Endothelial cell of umbilical vein (primary cell): Measurements from ENCODE around the gene RAB3D. TPM values are rescaled to one million over a fixed set of nuclear protein-coding genes. Genes with fewer than 3 reads are reported as not detected.

Experiments
- BruUV-seq: library from RNA; stranded (reverse); fragments of 400-500 nt; replicated peaks from 2 replicates; lab custom pipeline; 2021; lab: Mats Ljungman, UMichigan
- CTCF ChIA-PET: fragments of 300-600, 350-600 bp; sonication (Branson Sonifier 250); formaldehyde crosslinking; loops from one replicate; lab custom pipeline; 2021; ENCODE audit warnings: antibody characterized with exemption, inconsistent platforms; lab: Charles Lee
- POLR2A ChIA-PET: fragments of 300-600, 350-600 bp; sonication (Branson Sonifier 250); formaldehyde crosslinking; loops from one replicate; lab custom pipeline; 2021; ENCODE audit warnings: antibody characterized with exemption, inconsistent platforms; lab: Charles Lee
- DNase-seq: peaks from one replicate; pipeline ENCODE4 v3.0.0-alpha.2; 2011; ENCODE audit warnings: low read depth, low spot score
- FAIRE-seq: peaks from 2 replicates; lab custom pipeline; 2011; peaks lifted over from hg19 to GRCh38; lab: Jason Lieb, UNC
- H2AFZ ChIP-seq: 2 replicates; pipeline ENCODE4 v1.6.0; 2012; ENCODE audit warnings: low read depth, low read length, control low read depth, inconsistent platforms
- H3K27ac ChIP-seq: 2 replicates; pipeline ENCODE4 v1.5.1; 2011; ENCODE audit warnings: low read depth, mild to moderate bottlenecking, control low read depth, low read length, moderate library complexity; ENCODE audit not compliant: insufficient read depth
- H3K27me3 ChIP-seq, 2 experiments: 2 replicates each; pipeline versions ENCODE4 v1.6.0 to v1.6.1; 2011; ENCODE audit warnings: low read length in 2 of 2, mixed read lengths in 1 of 2; ENCODE audit not compliant: control insufficient read depth in 2 of 2, insufficient read depth in 2 of 2
- H3K36me3 ChIP-seq, 2 experiments: 2 replicates in 1 of 2; 3 replicates in 1 of 2; pipeline ENCODE4 v1.5.1; 2011; ENCODE audit warnings: low read length in 2 of 2, mild to moderate bottlenecking in 1 of 2, moderate library complexity in 1 of 2; ENCODE audit not compliant: control insufficient read depth in 2 of 2, insufficient read depth in 2 of 2; ENCODE audit errors: extremely low read depth in 1 of 2
- H3K4me1 ChIP-seq: 3 replicates; pipeline ENCODE4 v1.5.1; 2011; ENCODE audit warnings: mild to moderate bottlenecking, low read length; ENCODE audit not compliant: control insufficient read depth, insufficient read depth; ENCODE audit errors: extremely low read depth
- H3K4me2 ChIP-seq: 2 replicates; pipeline ENCODE4 v1.6.1; 2011; ENCODE audit warnings: low read length, control low read depth, mixed read lengths; ENCODE audit not compliant: insufficient read depth
- H3K4me3 ChIP-seq, 3 experiments: fragments of 200-600 bp in 1 of 3; sonication (generic), shearing (Covaris generic) in 1 of 3; replicated peaks in 1 of 3; 2 replicates each; pipeline ENCODE4 v1.5.1; 2011 to 2016; ENCODE audit warnings: control low read depth in 3 of 3, low read length in 3 of 3, mild to moderate bottlenecking in 2 of 3, inconsistent platforms in 1 of 3, low read depth in 1 of 3, moderate library complexity in 1 of 3; ENCODE audit not compliant: insufficient read depth in 1 of 3
- H3K79me2 ChIP-seq: 2 replicates; pipeline ENCODE4 v1.6.0; 2012; ENCODE audit warnings: low read length, inconsistent platforms; ENCODE audit not compliant: control insufficient read depth, insufficient read depth
- H3K9ac ChIP-seq: replicated peaks from 2 replicates; pipeline ENCODE3; 2011; ENCODE audit warnings: low read length, control low read depth; ENCODE audit not compliant: insufficient read depth; ENCODE audit errors: extremely low read depth
- H3K9me1 ChIP-seq: replicated peaks from 3 replicates; pipeline ENCODE4 v1.6.0; 2011; ENCODE audit warnings: mild to moderate bottlenecking, low read length; ENCODE audit not compliant: control insufficient read depth, insufficient read depth; ENCODE audit errors: extremely low read depth
- H3K9me3 ChIP-seq: replicated peaks from 2 replicates; pipeline ENCODE4 v1.5.1; 2012; ENCODE audit warnings: low read length, inconsistent platforms; ENCODE audit not compliant: control insufficient read depth, insufficient read depth
- H4K20me1 ChIP-seq: replicated peaks from 2 replicates; pipeline ENCODE3; 2011; ENCODE audit warnings: mild to moderate bottlenecking, low read length; ENCODE audit not compliant: control insufficient read depth, insufficient read depth; ENCODE audit errors: extremely low read depth
- CTCF ChIP-seq, 2 donors: IDR thresholded peaks; 1 replicate in 1 of 2; 2 replicates in 1 of 2; pipeline ENCODE4 v1.5.1; 2011; ENCODE audit warnings: low read length in 2 of 2, mild to moderate bottlenecking in 2 of 2, moderate library complexity in 2 of 2, control low read depth in 1 of 2, inconsistent platforms in 1 of 2, low read depth in 1 of 2; ENCODE audit not compliant: insufficient read depth in 1 of 2; ENCODE audit errors: extremely low read depth in 1 of 2
- EZH2 ChIP-seq: IDR thresholded peaks from 2 replicates; pipeline ENCODE4 v1.6.1; 2012; ENCODE audit warnings: borderline replicate concordance, low read depth, mild to moderate bottlenecking, moderate library complexity, low read length, inconsistent platforms; ENCODE audit not compliant: severe bottlenecking
- FOS ChIP-seq: IDR thresholded peaks from 2 replicates; pipeline ENCODE4 v1.6.1; 2011; ENCODE audit warnings: mild to moderate bottlenecking, low read length, moderate library complexity, borderline replicate concordance; ENCODE audit not compliant: insufficient read depth
- GATA2 ChIP-seq: IDR thresholded peaks from 2 replicates; pipeline ENCODE4 v1.7.0; 2011; ENCODE audit warnings: low read depth, mild to moderate bottlenecking, moderate library complexity, mixed read lengths, low read length; ENCODE audit not compliant: insufficient read length, insufficient read depth
- JUN ChIP-seq: IDR thresholded peaks from 2 replicates; pipeline ENCODE4 v1.6.1; 2011; ENCODE audit warnings: borderline replicate concordance, low read depth; ENCODE audit not compliant: insufficient read length, insufficient read depth
- MAX ChIP-seq: IDR thresholded peaks from 2 replicates; pipeline ENCODE4 v1.6.1; 2011; ENCODE audit not compliant: insufficient read depth, insufficient read length
- MYC ChIP-seq: IDR thresholded peaks from one replicate; pipeline ENCODE4 v1.6.1; 2011; ENCODE audit warnings: mild to moderate bottlenecking, low read depth, low read length
- POLR2A ChIP-seq: IDR thresholded peaks from 2 replicates; pipeline ENCODE4 v1.6.1; 2012; ENCODE audit warnings: low read depth, mild to moderate bottlenecking, control low read depth, low read length
- POLR2AphosphoS5 ChIP-seq: IDR thresholded peaks from 2 replicates; pipeline ENCODE4 v1.6.1; 2012; ENCODE audit warnings: low read depth, mild to moderate bottlenecking, control low read depth, low read length, moderate library complexity; ENCODE audit not compliant: insufficient read depth
- dilution Hi-C: fragments of 300-500 bp; cut with MboI; formaldehyde crosslinking; loops from one replicate; pipeline ENCODE4 v1.15.0; 2019; ENCODE audit warnings: low sequenced_read_pairs; ENCODE audit not compliant: extremely low pct_ligation_motif_present
- intact Hi-C: fragments of 100-400 bp; cut with micrococcal nuclease; formaldehyde crosslinking; loops from one replicate; pipeline ENCODE4 v1.10.0; 2022
- polyA plus RNA-seq, 4 experiments: library from polyadenylated mRNA; depleted of rRNA in 3 of 4; stranded (reverse) in 3 of 4; unstranded in 1 of 4; fragments of >200 nt; gene quantifications; 2 replicates each; pipeline versions ENCODE4 v1.2.1 to v1.2.3, GENCODE V29; 2011 to 2012; ENCODE audit warnings: missing spikeins in 1 of 4
- total RNA-seq: library from RNA; stranded (reverse); gene quantifications from 2 replicates; pipeline ENCODE4 v1.2.3, GENCODE V29; 2021

RAB3D gene
- total and polyA plus RNA-seq, 2 donors (not counting 3 experiments of a cell fraction or from before 2014, with no cell fraction given): 35.4 to 48.2 TPM

- Histone ChIP-seq H3K79me2 (no peaks in the 10 kb centered on the region), H3K4me2 (no peak overlapping the region), H4K20me1 (no peaks in the 10 kb centered on the region), H3K4me1 (no peaks in the 10 kb centered on the region), H3K27me3 (no peaks in the 10 kb centered on the region), H3K27ac (no peak overlapping the region), H3K9ac (no peak overlapping the region), H3K9me1 (no peaks in the 10 kb centered on the region), H3K36me3 (no peaks in the 10 kb centered on the region), H2AFZ (no peak overlapping the region), H3K9me3 (no peaks in the 10 kb centered on the region), H3K4me3 (no peak overlapping the region)
- no peak for TF ChIP-seq POLR2AphosphoS5
- no peak for TF ChIP-seq FOS
- no peak for TF ChIP-seq MYC
- TF ChIP-seq GATA2: no peak
- TF ChIP-seq CTCF (IDR thresholded peaks at IDR 0.05; ENCODE audit: extremely low read depth in 1 of 2, insufficient read depth in 1 of 2, low read depth in 1 of 2, low read length in 2 of 2): no peak
- no peak for TF ChIP-seq JUN
- TF ChIP-seq EZH2: no peak
- no peak for TF ChIP-seq MAX
- TF ChIP-seq POLR2A: no peak
- intact Hi-C loops (no loop called here), dilution Hi-C loops (no loop called here)
- DNase-seq (no peak), FAIRE-seq (no peak)
- POLR2A ChIA-PET: no interaction called here
- CTCF ChIA-PET: interaction anchor here (1.5 kb wide), 1 partner anchor 11 kb away, joined by 6 read pairs; no protein-coding TSS in a partner anchor
- no TSS peak for BruUV-seq
These were observed 34.5 kb downstream of the RAB3D start for GRCh38 chr19:11304936-11305335.
